GM12878 (cell line): Measurements from ENCODE around the gene RNU1-2. TPM values are rescaled to one million over a fixed set of nuclear protein-coding genes. Genes with fewer than 3 reads are reported as not detected.
A peak's percentile ranks its signal among the peaks of the same experiment; 100 is the strongest.

Experiments
- ASH2L ChIP-seq: fragments of 300-600, 200-600 bp; sonication (generic); IDR thresholded peaks from 2 replicates; pipeline ENCODE4 v1.6.1; 2017; ENCODE audit warnings: low read depth, mild to moderate bottlenecking, borderline replicate concordance
- ATF3 ChIP-seq: IDR thresholded peaks from 2 replicates; pipeline ENCODE4 v1.6.1; 2011; ENCODE audit warnings: low read depth, mild to moderate bottlenecking, low read length, moderate library complexity, borderline replicate concordance; ENCODE audit errors: extremely low read depth
- BACH1 ChIP-seq: fragments of 450-650 bp; IDR thresholded peaks from 2 replicates; pipeline ENCODE4 v1.6.1; 2017; ENCODE audit warnings: mild to moderate bottlenecking, borderline replicate concordance
- CBX3 ChIP-seq: fragments of 200-600 bp; sonication (generic); IDR thresholded peaks from 2 replicates; pipeline ENCODE4 v1.6.1; 2016; ENCODE audit warnings: low read depth, borderline replicate concordance
- CHD2 ChIP-seq: IDR thresholded peaks from 2 replicates; pipeline ENCODE4 v1.6.1; 2011; ENCODE audit warnings: low read depth, low read length, improper control_type of control experiment, borderline replicate concordance
- EGR1 ChIP-seq, 2 experiments: IDR thresholded peaks; 1 replicate in 1 of 2; 2 replicates in 1 of 2; pipeline ENCODE4 v1.6.1; 2011 to 2012; ENCODE audit warnings: low read depth in 2 of 2, low read length in 2 of 2, borderline replicate concordance in 1 of 2, mild to moderate bottlenecking in 1 of 2, moderate library complexity in 1 of 2
- EZH2 ChIP-seq: IDR thresholded peaks from 2 replicates; pipeline ENCODE4 v1.6.1; 2012; ENCODE audit warnings: low read depth, mild to moderate bottlenecking, control low read depth, inconsistent platforms, low read length, borderline replicate concordance; ENCODE audit not compliant: control insufficient read depth
- GABPA ChIP-seq: IDR thresholded peaks from 2 replicates; pipeline ENCODE4 v1.6.1; 2014; ENCODE audit warnings: antibody characterized with exemption, low read depth, mild to moderate bottlenecking, inconsistent platforms
- IRF3 ChIP-seq: fragments of 450-650 bp; IDR thresholded peaks from 2 replicates; pipeline ENCODE4 v1.6.1; 2014; ENCODE audit warnings: mild to moderate bottlenecking
- MEF2B ChIP-seq: fragments of 450-650 bp; IDR thresholded peaks from 2 replicates; pipeline ENCODE4 v1.6.1; 2018; ENCODE audit warnings: mild to moderate bottlenecking, moderate library complexity; ENCODE audit not compliant: partially characterized antibody, poor library complexity, severe bottlenecking
- MYB ChIP-seq: fragments of 150-350 bp; IDR thresholded peaks from 2 replicates; pipeline ENCODE4 v1.6.1; 2014; ENCODE audit warnings: mild to moderate bottlenecking, low read depth, low read length, borderline replicate concordance
- MYC ChIP-seq: IDR thresholded peaks from 2 replicates; pipeline ENCODE4 v1.6.1; 2011; ENCODE audit warnings: mild to moderate bottlenecking, low read length, moderate library complexity, inconsistent platforms; ENCODE audit not compliant: insufficient read depth, insufficient replicate concordance, insufficient read length, severe bottlenecking
- NFYB ChIP-seq: IDR thresholded peaks from 2 replicates; pipeline ENCODE4 v1.6.1; 2011; ENCODE audit warnings: low read depth, mild to moderate bottlenecking, low read length, improper control_type of control experiment, moderate library complexity; ENCODE audit not compliant: insufficient read depth
- RELB ChIP-seq: fragments of 450-650 bp; IDR thresholded peaks from 2 replicates; pipeline ENCODE4 v1.6.1; 2017; ENCODE audit warnings: low read depth, mild to moderate bottlenecking, moderate library complexity
- SMC3 ChIP-seq: IDR thresholded peaks from 2 replicates; pipeline ENCODE4 v1.6.1; 2011; ENCODE audit warnings: low read length, improper control_type of control experiment, borderline replicate concordance
- SP1 ChIP-seq: IDR thresholded peaks from one replicate; pipeline ENCODE4 v1.6.1; 2011; ENCODE audit warnings: low read depth, low read length
- SREBF1 ChIP-seq: IDR thresholded peaks from 2 replicates; pipeline ENCODE4 v1.6.1; 2012; ENCODE audit warnings: mild to moderate bottlenecking, low read length
- STAT3 ChIP-seq: IDR thresholded peaks from 2 replicates; pipeline ENCODE4 v1.6.1; 2011; ENCODE audit warnings: low read depth, low read length, improper control_type of control experiment
- TBL1XR1 ChIP-seq: IDR thresholded peaks from 2 replicates; pipeline ENCODE4 v1.6.1; 2012; ENCODE audit warnings: low read depth, low read length, improper control_type of control experiment
- ZBTB11 ChIP-seq: fragments of 450-650 bp; formaldehyde crosslinking; IDR thresholded peaks from 2 replicates; pipeline ENCODE4 v1.5.0; 2022; ENCODE audit warnings: mild to moderate bottlenecking, missing genetic modification characterization
- ZNF384 ChIP-seq: IDR thresholded peaks from 2 replicates; pipeline ENCODE4 v1.6.1; 2012; ENCODE audit warnings: low read depth, mild to moderate bottlenecking, low read length, improper control_type of control experiment, borderline replicate concordance
- ZZZ3 ChIP-seq: IDR thresholded peaks from 2 replicates; pipeline ENCODE4 v1.6.1; 2011; ENCODE audit warnings: low read depth; ENCODE audit not compliant: control insufficient read depth, insufficient read length
- polyA plus RNA-seq, 11 experiments: library from polyadenylated mRNA; depleted of rRNA in 4 of 11; unstranded in 6 of 11; stranded (reverse) in 5 of 11; fragments of >200 nt; fragmentation: Nextera tagmentation in 4 of 11; fragmentation: Illumina TruSeq in 1 of 11; extraction: Ambion mirVana in 4 of 11; extraction: Trizol in 1 of 11; gene quantifications; 1 replicate in 1 of 11; 2 replicates in 10 of 11; pipeline versions ENCODE4 v1.2.1 to v1.2.3, GENCODE V29; 2011 to 2016; ENCODE audit warnings: inconsistent platforms in 2 of 11, missing spikeins in 2 of 11, low read depth in 1 of 11
- total RNA-seq, 4 experiments: library from RNA; depleted of rRNA in 3 of 4; stranded (reverse); fragments of >200 nt in 3 of 4; fragmentation: Illumina TruSeq in 1 of 4; extraction: Trizol in 1 of 4; gene quantifications; 2 replicates each; pipeline versions ENCODE4 v1.2.1 to v1.2.3, GENCODE V29; 2013 to 2021

The RNU1-2 gene
- total and polyA plus RNA-seq, 10 of the 15 experiments (the other 5 are each of a cell fraction or from before 2014, with no cell fraction given): under 0.01 to 20,946 (median 4.7) TPM; not detected in 2

GRCh38 chr1:16905110-16905867, 9.5 kb downstream of the RNU1-2 start (continued):
- TF ChIP-seq RELB (peak; percentile 34; the same call in 1 of the 2 replicates), IRF3 (no peak), GABPA (no peak; the same call in 1 of the 2 replicates), SMC3 (no peak), CBX3 (no peak), SREBF1 (no peak), SP1 (peak; percentile 81), STAT3 (peak; percentile 97; the same call in 1 of the 2 replicates), ZBTB11 (CRISPR knock-in tag) (peak; percentile 83), MYC (no peak), ZNF384 (no peak), TBL1XR1 (no peak; the same call in 1 of the 2 replicates), NFYB (no peak), EGR1 (IDR thresholded peaks at IDR 0.05; ENCODE audit: borderline replicate concordance in 1 of 2, low read depth in 2 of 2, low read length in 2 of 2) (peak; percentile 58 to 74), ZZZ3 (no peak), ASH2L (no peak), CHD2 (no peak), BACH1 (peak; percentile 99), ATF3 (no peak), EZH2 (no peak), MEF2B (peak; percentile 28), MYB (no peak; the same call in none of the 2 replicates)
